Gastroesophageal sphincter (tissue), 4 donors: Measurements from ENCODE around the gene AGBL1. TPM values are rescaled to one million over a fixed set of nuclear protein-coding genes. Genes with fewer than 3 reads are reported as not detected.

Source experiments
- ATAC-seq: fragments of 150-250 bp; one replicate; pipeline ENCODE4 v1.9.1; 2016; ENCODE audit warnings: mild to moderate bottlenecking, moderate library complexity
- H3K27ac ChIP-seq, 4 donors: fragments of 200-600 bp; sonication (generic) in 3 of 4; 1 replicate in 3 of 4; 2 replicates in 1 of 4; pipeline ENCODE4 v1.5.1; 2016 to 2019
- H3K27me3 ChIP-seq: fragments of 200-600 bp; sonication (generic); one replicate; pipeline ENCODE4 v1.5.1; 2019
- H3K36me3 ChIP-seq, 2 donors: fragments of 200-600 bp; sonication (generic); one replicate each; pipeline ENCODE4 v1.5.1; 2019; ENCODE audit warnings: control low read depth in 1 of 2
- H3K4me1 ChIP-seq, 3 donors: fragments of 200-600 bp; sonication (generic); 1 replicate in 2 of 3; 2 replicates in 1 of 3; pipeline ENCODE4 v1.5.1; 2016 to 2019; ENCODE audit warnings: control low read depth in 2 of 3
- H3K4me3 ChIP-seq, 2 donors: fragments of 200-600 bp; sonication (generic); one replicate each; pipeline ENCODE4 v1.5.1; 2019; ENCODE audit warnings: mild to moderate bottlenecking in 1 of 2, moderate library complexity in 1 of 2
- H3K9me3 ChIP-seq, 3 donors: fragments of 200-600 bp; sonication (generic); one replicate each; pipeline ENCODE4 v1.5.1; 2017 to 2019; ENCODE audit warnings: control low read depth in 2 of 3
- EP300 ChIP-seq: sonication (generic); formaldehyde crosslinking; IDR thresholded peaks from one replicate; pipeline ENCODE4 v1.6.1; 2017; ENCODE audit warnings: antibody characterized with exemption, mild to moderate bottlenecking
- POLR2A ChIP-seq, 2 donors: fragments of 450-650 bp; IDR thresholded peaks; one replicate each; pipeline ENCODE4 v1.6.1; 2017; ENCODE audit warnings: antibody characterized with exemption in 2 of 2, mild to moderate bottlenecking in 2 of 2, moderate library complexity in 1 of 2
- POLR2AphosphoS5 ChIP-seq: sonication (generic); formaldehyde crosslinking; IDR thresholded peaks from one replicate; pipeline ENCODE4 v1.6.1; 2017; ENCODE audit warnings: antibody characterized with exemption
- WGBS, 2 donors: methylation state at CpG; one replicate each; pipeline ENCODE4 v1.1.5; 2018; ENCODE audit warnings: low coverage in 1 of 2; 5-methylcytosine and 5-hydroxymethylcytosine counted together
- total RNA-seq, 4 donors: library from RNA; depleted of rRNA; stranded (reverse); fragments of >200 nt; gene quantifications; one replicate each; pipeline ENCODE4 v1.1.0, GENCODE V29; 2016
- TF ChIP-seq, protein P1 (sequence below), 4 experiments: fragments of 200-600 bp in 2 of 4; fragments of 450-650 bp in 2 of 4; sonication (generic) in 1 of 4; IDR thresholded peaks; one replicate each; pipeline ENCODE4 v1.5.1; 2017 to 2019; ENCODE audit warnings: antibody characterized with exemption in 4 of 4, mild to moderate bottlenecking in 2 of 4, moderate library complexity in 2 of 4

AGBL1 gene
- total RNA-seq, 4 donors from 2014 or later = 0.12 to 0.13 TPM; not detected in 2

DNA sequence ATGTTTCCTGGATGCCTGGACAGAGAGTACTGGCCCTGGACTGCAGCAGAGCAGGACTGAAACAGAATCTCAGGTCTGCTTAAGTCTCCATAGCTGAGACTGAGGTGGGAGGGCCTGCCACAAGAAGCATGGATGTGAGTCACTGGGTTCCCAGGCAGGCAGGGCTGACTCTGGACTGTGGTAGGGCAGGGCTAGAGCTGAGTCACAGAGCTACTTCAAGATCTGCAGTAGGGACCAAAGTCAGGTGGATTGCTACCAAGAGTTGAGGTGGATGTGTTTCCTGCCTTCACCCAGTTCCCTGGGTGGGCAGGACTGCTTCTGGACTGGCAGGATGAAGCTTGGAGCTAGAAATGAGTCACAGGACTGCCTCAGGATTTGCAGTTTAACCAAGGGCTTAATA lies 282.9 kb downstream of the AGBL1 start:
- ATAC-seq = no peak
- peaks cover 0 to 13% (median 0%) of the 10 kb centered on the region in 3 donors for H3K9me3 ChIP-seq
- TF ChIP-seq POLR2AphosphoS5 (no peak), POLR2A (IDR thresholded peaks at IDR 0.05) (no peak)
- TF ChIP-seq, protein P1, sequence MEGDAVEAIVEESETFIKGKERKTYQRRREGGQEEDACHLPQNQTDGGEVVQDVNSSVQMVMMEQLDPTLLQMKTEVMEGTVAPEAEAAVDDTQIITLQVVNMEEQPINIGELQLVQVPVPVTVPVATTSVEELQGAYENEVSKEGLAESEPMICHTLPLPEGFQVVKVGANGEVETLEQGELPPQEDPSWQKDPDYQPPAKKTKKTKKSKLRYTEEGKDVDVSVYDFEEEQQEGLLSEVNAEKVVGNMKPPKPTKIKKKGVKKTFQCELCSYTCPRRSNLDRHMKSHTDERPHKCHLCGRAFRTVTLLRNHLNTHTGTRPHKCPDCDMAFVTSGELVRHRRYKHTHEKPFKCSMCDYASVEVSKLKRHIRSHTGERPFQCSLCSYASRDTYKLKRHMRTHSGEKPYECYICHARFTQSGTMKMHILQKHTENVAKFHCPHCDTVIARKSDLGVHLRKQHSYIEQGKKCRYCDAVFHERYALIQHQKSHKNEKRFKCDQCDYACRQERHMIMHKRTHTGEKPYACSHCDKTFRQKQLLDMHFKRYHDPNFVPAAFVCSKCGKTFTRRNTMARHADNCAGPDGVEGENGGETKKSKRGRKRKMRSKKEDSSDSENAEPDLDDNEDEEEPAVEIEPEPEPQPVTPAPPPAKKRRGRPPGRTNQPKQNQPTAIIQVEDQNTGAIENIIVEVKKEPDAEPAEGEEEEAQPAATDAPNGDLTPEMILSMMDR (IDR thresholded peaks at IDR 0.05) = no peak

DNA sequence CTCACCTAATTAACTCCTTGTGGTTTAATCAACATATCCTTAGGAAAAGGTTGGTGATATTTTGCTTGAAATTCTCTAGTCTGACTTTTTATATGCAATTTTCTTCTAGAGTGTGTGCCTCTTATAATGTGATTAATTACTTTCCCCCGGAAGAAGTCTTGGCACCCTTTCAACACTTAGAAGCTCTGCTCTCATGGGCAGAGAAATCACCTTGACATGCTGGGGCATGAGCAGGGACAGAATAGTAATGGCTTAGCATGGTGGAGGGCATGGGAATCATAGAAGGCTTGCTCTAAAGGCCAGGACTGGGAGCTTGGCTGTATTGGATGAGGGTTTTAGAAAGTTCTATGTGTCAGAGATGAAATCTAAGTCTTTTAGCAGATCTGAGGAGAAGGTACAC lies 293.5 kb downstream of the AGBL1 start:
- no peaks in the 10 kb centered on the region for H3K27me3 ChIP-seq
- peaks cover 0 to 12% (median 0%) of the 10 kb centered on the region in 3 donors for H3K9me3 ChIP-seq
- TF ChIP-seq POLR2A (IDR thresholded peaks at IDR 0.05) (no peak), EP300 (no peak), POLR2AphosphoS5 (no peak)
- TF ChIP-seq, protein P1 (IDR thresholded peaks at IDR 0.05) = no peak
- WGBS, 2 donors = 0% methylated on average over 1 of the region's 1 CpG
- no peaks in the 10 kb centered on the region for H3K36me3 ChIP-seq
- no peak overlapping the region for H3K4me3 ChIP-seq
- no peaks in the 10 kb centered on the region for H3K4me1 ChIP-seq
- no peak for ATAC-seq
- H3K27ac ChIP-seq = no peak overlapping the region

More for the DNA sequence above, 282.9 kb downstream of the AGBL1 start:
- H3K27ac ChIP-seq = no peak overlapping the region
- H3K36me3 ChIP-seq = no peaks in the 10 kb centered on the region
- H3K4me3 ChIP-seq = no peak overlapping the region
- H3K27me3 ChIP-seq = no peaks in the 10 kb centered on the region
- H3K4me1 ChIP-seq = no peaks in the 10 kb centered on the region

DNA sequence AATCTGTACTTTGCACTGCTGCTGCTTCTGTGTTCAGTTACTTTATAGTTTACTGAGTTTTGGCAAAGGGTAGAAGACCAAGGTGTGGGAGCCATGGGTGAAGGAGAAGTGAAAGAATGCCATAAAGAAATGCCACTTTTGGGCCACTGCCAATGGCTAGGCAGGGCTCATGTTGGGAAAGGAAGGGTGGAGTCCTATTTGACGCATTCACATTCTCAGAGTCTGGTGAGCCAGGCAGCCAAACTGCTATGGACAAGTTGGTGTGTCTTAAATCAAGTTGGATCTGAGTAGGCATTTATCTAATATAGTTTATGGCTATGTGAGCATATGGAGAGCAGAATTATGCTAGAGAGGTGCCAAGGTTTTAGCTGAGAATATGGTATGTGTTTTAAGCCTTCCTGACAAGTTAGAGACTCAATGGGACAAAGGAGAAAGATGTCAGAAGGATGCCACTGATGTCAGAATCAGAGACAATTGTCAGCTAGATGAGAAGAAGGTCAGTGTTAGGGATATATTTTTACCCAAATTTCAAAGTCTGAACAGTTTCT lies 296.1 kb downstream of the AGBL1 start:
- Histone ChIP-seq H3K4me3 (no peak overlapping the region), H3K4me1 (no peaks in the 10 kb centered on the region), H3K36me3 (no peaks in the 10 kb centered on the region), H3K27me3 (peaks cover 6% of the 10 kb centered on the region), H3K9me3 (peaks cover 0 to 7% (median 0%) of the 10 kb centered on the region in 3 donors), H3K27ac (no peak overlapping the region)
- TF ChIP-seq POLR2AphosphoS5 (no peak), EP300 (no peak), POLR2A (IDR thresholded peaks at IDR 0.05) (no peak)
- TF ChIP-seq, protein P1 (IDR thresholded peaks at IDR 0.05) = no peak
- no peak for ATAC-seq
- 57% methylated on average over 1 of the region's 1 CpG; no CpG with 5 or more reads in 1 of the 2 donors for WGBS, 2 donors

DNA sequence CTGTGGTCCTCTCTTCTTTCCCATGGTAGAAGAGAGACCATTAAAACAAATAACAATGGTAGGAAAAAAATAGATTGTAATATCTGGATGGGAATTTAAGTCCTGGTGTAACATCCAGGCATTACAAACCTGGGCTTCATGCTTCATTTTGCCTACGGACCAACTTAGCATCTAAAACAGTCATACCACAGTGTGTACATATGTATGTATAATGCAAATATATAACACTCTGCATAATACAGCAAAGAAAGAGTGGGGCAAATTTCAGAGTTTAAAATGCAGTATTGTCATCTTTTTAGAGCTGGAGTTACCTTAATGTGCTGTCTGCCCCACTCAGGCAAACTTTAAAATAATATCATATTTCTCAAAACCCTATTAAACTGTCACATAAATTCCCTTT lies 298.2 kb downstream of the AGBL1 start:
- peaks cover 6% of the 10 kb centered on the region for H3K27me3 ChIP-seq
- H3K36me3 ChIP-seq = no peaks in the 10 kb centered on the region
- no peak overlapping the region for H3K4me3 ChIP-seq
- no peak for ATAC-seq
- no peaks in the 10 kb centered on the region for H3K4me1 ChIP-seq
- 75 to 88% methylated on average over 1 of the region's 1 CpG for WGBS, 2 donors
- no peak for TF ChIP-seq POLR2A (IDR thresholded peaks at IDR 0.05)
- TF ChIP-seq, protein P1 (IDR thresholded peaks at IDR 0.05) = no peak
- TF ChIP-seq EP300 = no peak
- no peak for TF ChIP-seq POLR2AphosphoS5
- H3K27ac ChIP-seq = no peak overlapping the region
- peaks cover 0 to 7% (median 0%) of the 10 kb centered on the region in 3 donors for H3K9me3 ChIP-seq

DNA sequence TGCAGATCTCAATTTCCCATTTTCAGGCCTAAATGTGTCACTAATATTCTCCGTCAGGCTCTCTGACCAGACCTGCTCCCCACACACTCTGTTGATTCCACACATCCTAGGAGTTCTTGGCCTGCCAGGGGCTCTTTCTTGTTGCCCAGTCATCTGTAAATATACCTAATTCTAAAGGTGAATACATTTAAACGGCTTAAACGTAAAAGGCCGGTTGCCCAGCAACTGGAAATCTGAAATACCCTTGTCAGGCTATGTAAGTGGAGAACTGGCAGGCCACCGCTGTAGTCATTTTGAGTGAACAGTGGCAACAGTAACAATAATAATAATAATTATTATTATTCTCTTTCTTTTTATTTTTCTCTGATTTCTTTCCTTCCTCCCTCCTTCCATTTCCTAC lies 302.7 kb downstream of the AGBL1 start:
- H3K27ac ChIP-seq = no peak overlapping the region
- TF ChIP-seq, protein P1 (IDR thresholded peaks at IDR 0.05) = no peak
- no peak for TF ChIP-seq EP300
- H3K36me3 ChIP-seq = no peaks in the 10 kb centered on the region
- no peak overlapping the region for H3K4me3 ChIP-seq
- H3K27me3 ChIP-seq = peaks cover 10% of the 10 kb centered on the region
- ATAC-seq = no peak
- H3K9me3 ChIP-seq = no peaks in the 10 kb centered on the region
- 75 to 83% methylated on average over 1 to 5 of the region's 5 CpGs for WGBS, 2 donors
- H3K4me1 ChIP-seq = no peaks in the 10 kb centered on the region
